GM12878 (cell line): ENCODE data around the gene PLB1.

Experiments used
- ATF3 ChIP-seq: IDR thresholded peaks from 2 replicates; pipeline ENCODE4 v1.6.1; 2011; ENCODE audit warnings: low read depth, mild to moderate bottlenecking, low read length, moderate library complexity, borderline replicate concordance; ENCODE audit errors: extremely low read depth
- EZH2 ChIP-seq: IDR thresholded peaks from 2 replicates; pipeline ENCODE4 v1.6.1; 2012; ENCODE audit warnings: low read depth, mild to moderate bottlenecking, control low read depth, inconsistent platforms, low read length, borderline replicate concordance; ENCODE audit not compliant: control insufficient read depth
- FOXK2 ChIP-seq: fragments of 450-650 bp; IDR thresholded peaks from 2 replicates; pipeline ENCODE4 v1.6.1; 2017; ENCODE audit warnings: mild to moderate bottlenecking, moderate library complexity
- MEF2A ChIP-seq: IDR thresholded peaks from 2 replicates; pipeline ENCODE4 v1.6.1; 2011; ENCODE audit warnings: low read depth, mild to moderate bottlenecking, low read length, moderate library complexity; ENCODE audit not compliant: insufficient read depth
- SP1 ChIP-seq: IDR thresholded peaks from one replicate; pipeline ENCODE4 v1.6.1; 2011; ENCODE audit warnings: low read depth, low read length
- USF1 ChIP-seq: IDR thresholded peaks from 2 replicates; pipeline ENCODE4 v1.6.1; 2011; ENCODE audit warnings: borderline replicate concordance, low read depth, mild to moderate bottlenecking, moderate library complexity, mixed read lengths, low read length; ENCODE audit not compliant: insufficient read depth; ENCODE audit errors: extremely low read length
- TF ChIP-seq, protein P1 (sequence below): fragments of 450-650 bp; formaldehyde crosslinking; IDR thresholded peaks from 2 replicates; pipeline ENCODE4 v1.4.0; 2020; ENCODE audit warnings: mild to moderate bottlenecking, moderate library complexity
- TF ChIP-seq, protein P2 (sequence below), 3 experiments: IDR thresholded peaks in 2 of 3; conservative IDR thresholded peaks in 1 of 3; 2 replicates each; pipeline ENCODE4 v1.5.1; 2011; ENCODE audit warnings: low read depth in 3 of 3, low read length in 3 of 3, mild to moderate bottlenecking in 3 of 3, control low read depth in 2 of 3, moderate library complexity in 2 of 3, inconsistent platforms in 1 of 3, mixed read lengths in 1 of 3; ENCODE audit not compliant: control insufficient read depth in 2 of 3, insufficient read depth in 1 of 3; ENCODE audit errors: extremely low read depth in 1 of 3

DNA sequence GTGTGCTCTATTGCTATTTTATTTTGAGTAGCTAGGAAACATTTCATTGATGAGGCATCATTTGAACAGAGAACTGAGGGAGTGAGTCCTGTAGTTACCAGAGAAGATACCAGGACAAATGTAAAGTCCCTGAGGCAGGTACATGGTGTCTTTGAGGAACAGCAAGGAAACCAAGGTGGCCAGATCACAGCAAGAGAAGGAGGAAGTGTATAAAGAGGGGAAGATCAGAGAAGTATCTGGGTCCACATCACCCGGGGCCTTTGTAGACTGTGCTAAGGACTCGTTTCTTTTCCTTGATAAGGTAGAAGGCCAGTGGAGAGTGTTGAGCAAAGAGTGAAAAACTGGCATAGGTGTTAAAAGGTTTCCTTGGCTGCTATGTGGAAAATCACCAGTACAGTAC lies 34.8 kb upstream of the PLB1 start:
- TF ChIP-seq, protein P1, sequence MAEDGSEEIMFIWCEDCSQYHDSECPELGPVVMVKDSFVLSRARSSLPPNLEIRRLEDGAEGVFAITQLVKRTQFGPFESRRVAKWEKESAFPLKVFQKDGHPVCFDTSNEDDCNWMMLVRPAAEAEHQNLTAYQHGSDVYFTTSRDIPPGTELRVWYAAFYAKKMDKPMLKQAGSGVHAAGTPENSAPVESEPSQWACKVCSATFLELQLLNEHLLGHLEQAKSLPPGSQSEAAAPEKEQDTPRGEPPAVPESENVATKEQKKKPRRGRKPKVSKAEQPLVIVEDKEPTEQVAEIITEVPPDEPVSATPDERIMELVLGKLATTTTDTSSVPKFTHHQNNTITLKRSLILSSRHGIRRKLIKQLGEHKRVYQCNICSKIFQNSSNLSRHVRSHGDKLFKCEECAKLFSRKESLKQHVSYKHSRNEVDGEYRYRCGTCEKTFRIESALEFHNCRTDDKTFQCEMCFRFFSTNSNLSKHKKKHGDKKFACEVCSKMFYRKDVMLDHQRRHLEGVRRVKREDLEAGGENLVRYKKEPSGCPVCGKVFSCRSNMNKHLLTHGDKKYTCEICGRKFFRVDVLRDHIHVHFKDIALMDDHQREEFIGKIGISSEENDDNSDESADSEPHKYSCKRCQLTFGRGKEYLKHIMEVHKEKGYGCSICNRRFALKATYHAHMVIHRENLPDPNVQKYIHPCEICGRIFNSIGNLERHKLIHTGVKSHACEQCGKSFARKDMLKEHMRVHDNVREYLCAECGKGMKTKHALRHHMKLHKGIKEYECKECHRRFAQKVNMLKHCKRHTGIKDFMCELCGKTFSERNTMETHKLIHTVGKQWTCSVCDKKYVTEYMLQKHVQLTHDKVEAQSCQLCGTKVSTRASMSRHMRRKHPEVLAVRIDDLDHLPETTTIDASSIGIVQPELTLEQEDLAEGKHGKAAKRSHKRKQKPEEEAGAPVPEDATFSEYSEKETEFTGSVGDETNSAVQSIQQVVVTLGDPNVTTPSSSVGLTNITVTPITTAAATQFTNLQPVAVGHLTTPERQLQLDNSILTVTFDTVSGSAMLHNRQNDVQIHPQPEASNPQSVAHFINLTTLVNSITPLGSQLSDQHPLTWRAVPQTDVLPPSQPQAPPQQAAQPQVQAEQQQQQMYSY (CRISPR knock-in tag), result no peak
- TF ChIP-seq SP1 (no peak), USF1 (no peak), FOXK2 (no peak), EZH2 (no peak), ATF3 (no peak), MEF2A (no peak)
- TF ChIP-seq, protein P2, sequence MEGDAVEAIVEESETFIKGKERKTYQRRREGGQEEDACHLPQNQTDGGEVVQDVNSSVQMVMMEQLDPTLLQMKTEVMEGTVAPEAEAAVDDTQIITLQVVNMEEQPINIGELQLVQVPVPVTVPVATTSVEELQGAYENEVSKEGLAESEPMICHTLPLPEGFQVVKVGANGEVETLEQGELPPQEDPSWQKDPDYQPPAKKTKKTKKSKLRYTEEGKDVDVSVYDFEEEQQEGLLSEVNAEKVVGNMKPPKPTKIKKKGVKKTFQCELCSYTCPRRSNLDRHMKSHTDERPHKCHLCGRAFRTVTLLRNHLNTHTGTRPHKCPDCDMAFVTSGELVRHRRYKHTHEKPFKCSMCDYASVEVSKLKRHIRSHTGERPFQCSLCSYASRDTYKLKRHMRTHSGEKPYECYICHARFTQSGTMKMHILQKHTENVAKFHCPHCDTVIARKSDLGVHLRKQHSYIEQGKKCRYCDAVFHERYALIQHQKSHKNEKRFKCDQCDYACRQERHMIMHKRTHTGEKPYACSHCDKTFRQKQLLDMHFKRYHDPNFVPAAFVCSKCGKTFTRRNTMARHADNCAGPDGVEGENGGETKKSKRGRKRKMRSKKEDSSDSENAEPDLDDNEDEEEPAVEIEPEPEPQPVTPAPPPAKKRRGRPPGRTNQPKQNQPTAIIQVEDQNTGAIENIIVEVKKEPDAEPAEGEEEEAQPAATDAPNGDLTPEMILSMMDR (IDR thresholded peaks at IDR 0.05 in 2 of 3, conservative IDR thresholded peaks at IDR 0.05 in 1 of 3; ENCODE audit: control insufficient read depth in 2 of 3, extremely low read depth in 1 of 3, insufficient read depth in 1 of 3, low read depth in 3 of 3, low read length in 3 of 3), result no peak
